Measurements from ENCODE around the gene MYOD1.
A peak's percentile ranks its signal among the peaks of the same experiment; 100 is the strongest.

Gene MYOD1

DNA sequence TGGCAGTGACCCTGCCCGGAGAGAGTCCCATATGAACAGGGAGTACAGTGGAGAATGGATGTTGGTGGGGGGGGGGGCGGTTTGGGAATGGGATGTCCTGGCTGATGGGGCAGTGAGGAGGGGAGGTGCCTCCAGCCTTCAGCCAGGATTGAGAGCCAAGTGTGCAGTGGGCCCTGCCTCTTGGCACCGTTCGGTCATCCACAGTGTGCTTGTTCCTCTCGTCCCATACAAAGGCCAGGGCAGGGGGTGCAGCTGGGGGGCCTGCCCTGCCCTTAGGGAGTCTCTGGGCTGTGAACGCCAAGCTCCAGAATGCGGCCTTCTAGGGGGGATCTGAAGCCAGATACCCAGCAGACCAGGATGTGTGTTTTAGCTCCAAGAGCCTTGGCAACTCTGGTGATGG, 49.2 kb downstream of the MYOD1 start:
- H3K4me3 ChIP-seq (replicated peaks; ENCODE audit: low read depth, low read length) = no peak overlapping the region
- no peak for DNase-seq (ENCODE audit: extremely low read depth, low read depth)
- TF ChIP-seq, protein P1, sequence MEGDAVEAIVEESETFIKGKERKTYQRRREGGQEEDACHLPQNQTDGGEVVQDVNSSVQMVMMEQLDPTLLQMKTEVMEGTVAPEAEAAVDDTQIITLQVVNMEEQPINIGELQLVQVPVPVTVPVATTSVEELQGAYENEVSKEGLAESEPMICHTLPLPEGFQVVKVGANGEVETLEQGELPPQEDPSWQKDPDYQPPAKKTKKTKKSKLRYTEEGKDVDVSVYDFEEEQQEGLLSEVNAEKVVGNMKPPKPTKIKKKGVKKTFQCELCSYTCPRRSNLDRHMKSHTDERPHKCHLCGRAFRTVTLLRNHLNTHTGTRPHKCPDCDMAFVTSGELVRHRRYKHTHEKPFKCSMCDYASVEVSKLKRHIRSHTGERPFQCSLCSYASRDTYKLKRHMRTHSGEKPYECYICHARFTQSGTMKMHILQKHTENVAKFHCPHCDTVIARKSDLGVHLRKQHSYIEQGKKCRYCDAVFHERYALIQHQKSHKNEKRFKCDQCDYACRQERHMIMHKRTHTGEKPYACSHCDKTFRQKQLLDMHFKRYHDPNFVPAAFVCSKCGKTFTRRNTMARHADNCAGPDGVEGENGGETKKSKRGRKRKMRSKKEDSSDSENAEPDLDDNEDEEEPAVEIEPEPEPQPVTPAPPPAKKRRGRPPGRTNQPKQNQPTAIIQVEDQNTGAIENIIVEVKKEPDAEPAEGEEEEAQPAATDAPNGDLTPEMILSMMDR (IDR thresholded peaks at IDR 0.05; ENCODE audit: low read depth, low read length, missing control alignments) = no peak

DNA sequence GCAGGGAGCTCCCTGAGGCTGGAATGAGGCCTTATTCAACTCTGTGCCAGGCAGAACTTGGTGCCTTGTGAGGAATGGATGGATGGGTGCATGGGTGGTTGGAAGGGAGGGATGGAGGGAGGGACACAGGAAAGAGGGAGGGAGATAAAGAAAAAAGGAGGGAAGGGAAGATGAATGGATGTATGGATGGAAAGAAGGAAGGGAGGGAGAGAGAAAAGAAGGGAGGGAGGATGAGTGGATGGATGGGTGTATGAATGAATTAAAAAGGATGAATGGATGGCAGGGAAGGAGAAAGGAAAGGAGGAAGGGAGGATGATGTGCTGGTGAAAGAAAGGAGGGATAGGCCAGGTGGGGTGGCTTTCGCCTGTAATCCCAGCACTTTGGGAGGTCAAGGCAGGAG, 49.8 kb downstream of the MYOD1 start:
- H3K4me3 ChIP-seq (replicated peaks; ENCODE audit: low read depth, low read length) = no peak overlapping the region
- TF ChIP-seq, protein P1 (IDR thresholded peaks at IDR 0.05; ENCODE audit: low read depth, low read length, missing control alignments) = no peak
- no peak for DNase-seq (ENCODE audit: extremely low read depth, low read depth)

DNA sequence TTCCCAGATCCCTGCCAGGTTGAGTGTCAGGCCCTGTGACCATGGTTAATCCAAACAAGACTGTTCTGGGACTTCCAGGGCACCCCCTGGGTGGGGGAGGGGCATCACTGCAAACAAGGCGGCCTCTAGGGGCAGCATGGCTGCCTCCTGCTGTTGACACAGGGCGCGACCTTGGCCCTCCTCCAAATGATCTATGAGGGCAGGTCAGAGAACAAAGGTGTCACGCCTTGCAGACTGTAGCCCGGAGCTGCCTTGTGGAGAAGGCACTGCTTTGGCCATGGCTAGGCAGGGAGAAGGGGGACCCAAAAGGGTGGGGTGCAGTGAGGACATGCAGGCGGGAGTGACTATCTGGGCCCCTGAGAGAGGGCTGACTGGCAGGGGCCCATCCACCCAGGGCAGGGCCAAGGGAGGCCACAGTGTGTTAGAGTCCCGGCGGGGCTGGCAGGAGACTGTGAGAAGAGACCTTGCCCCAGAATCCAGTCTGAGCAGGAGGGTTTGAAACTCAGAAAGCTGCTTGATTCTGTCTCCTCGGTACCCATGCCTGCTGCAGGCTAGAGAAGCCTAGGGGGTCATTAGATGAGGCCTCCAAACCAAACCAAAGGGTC, 50.8 kb downstream of the MYOD1 start:
- TF ChIP-seq, protein P1 (IDR thresholded peaks at IDR 0.05; ENCODE audit: low read depth, low read length, missing control alignments) = peak; percentile 23
- no peak overlapping the region for H3K4me3 ChIP-seq (replicated peaks; ENCODE audit: low read depth, low read length)
- DNase-seq (ENCODE audit: extremely low read depth, low read depth) = no peak

DNA sequence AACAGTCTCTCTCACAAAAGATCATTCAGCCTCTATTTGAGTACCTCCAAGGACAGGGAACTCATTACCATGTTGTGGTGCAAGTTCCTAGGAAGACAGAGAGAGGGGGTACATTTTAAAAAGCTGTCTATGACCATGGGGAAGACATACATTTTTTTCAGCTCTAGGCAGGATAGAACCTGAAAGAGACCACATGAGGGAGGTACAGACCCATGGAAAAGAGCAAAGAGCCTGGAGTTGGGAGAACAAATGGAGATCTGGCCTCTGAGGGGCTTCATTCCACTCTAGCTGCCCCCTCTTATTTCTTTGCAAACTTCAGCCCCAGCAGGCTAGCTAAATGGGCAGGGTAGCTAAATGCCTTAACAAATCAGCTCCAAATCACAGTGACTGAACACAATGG, 51.5 kb downstream of the MYOD1 start:
- TF ChIP-seq, protein P1 (IDR thresholded peaks at IDR 0.05; ENCODE audit: low read depth, low read length, missing control alignments) = peak; percentile 21
- no peak for DNase-seq (ENCODE audit: extremely low read depth, low read depth)
- no peak overlapping the region for H3K4me3 ChIP-seq (replicated peaks; ENCODE audit: low read depth, low read length)

DNA sequence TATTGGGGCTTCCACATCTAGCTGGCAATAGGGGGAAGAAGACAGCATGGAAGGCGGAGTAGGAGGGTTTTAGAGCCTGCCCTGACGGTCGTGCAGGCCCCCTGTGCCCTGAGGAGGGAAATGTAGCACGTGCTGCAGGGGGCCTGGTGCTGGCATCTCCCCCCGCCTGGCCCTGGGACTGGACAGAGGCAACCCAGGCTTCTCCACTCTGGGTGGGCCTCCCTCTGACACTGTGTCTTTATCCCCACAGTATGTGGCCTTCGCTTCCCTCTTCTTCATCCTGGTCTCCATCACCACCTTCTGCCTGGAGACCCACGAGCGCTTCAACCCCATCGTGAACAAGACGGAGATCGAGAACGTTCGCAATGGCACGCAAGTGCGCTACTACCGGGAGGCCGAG, 52.0 kb downstream of the MYOD1 start:
- DNase-seq (ENCODE audit: extremely low read depth, low read depth) = no peak
- TF ChIP-seq, protein P1 (IDR thresholded peaks at IDR 0.05; ENCODE audit: low read depth, low read length, missing control alignments) = no peak
- H3K4me3 ChIP-seq (replicated peaks; ENCODE audit: low read depth, low read length) = no peak overlapping the region

All from HFF-Myc (cell line).